PC-9 (cell line): ENCODE results near the gene ITGAE. TPM values are rescaled to one million over a fixed set of nuclear protein-coding genes. Genes with fewer than 3 reads are reported as not detected.

Source experiments
- BruUV-seq: library from RNA; stranded (reverse); fragments of 400-500 nt; replicated peaks from 2 replicates; lab custom pipeline; 2021; lab: Mats Ljungman, UMichigan
- CTCF ChIA-PET: fragments of 300-600 bp; sonication (Branson Sonifier 250); formaldehyde crosslinking; loops from one replicate; lab custom pipeline; 2022; ENCODE audit warnings: antibody characterized with exemption; lab: Charles Lee
- POLR2A ChIA-PET: fragments of 300-600 bp; sonication (Branson Sonifier 250); formaldehyde crosslinking; loops from one replicate; lab custom pipeline; 2022; ENCODE audit warnings: antibody characterized with exemption; ENCODE audit not compliant: unreplicated experiment; lab: Charles Lee
- DNase-seq, 2 experiments: peaks; one replicate each; pipeline versions ENCODE4 v3.0.0 to v3.0.0-alpha.2; 2015 to 2022; ENCODE audit warnings: mixed read lengths in 1 of 2
- H2AFZ ChIP-seq: fragments of 200-600 bp; sonication (generic); 2 replicates; pipeline ENCODE4 v1.8.1; 2017; ENCODE audit warnings: antibody characterized with exemption
- H3F3A ChIP-seq: fragments of 200-600 bp; sonication (generic); 2 replicates; pipeline ENCODE4 v1.8.1; 2017; ENCODE audit warnings: antibody characterized with exemption, mild to moderate bottlenecking, low read depth; ENCODE audit not compliant: insufficient read depth
- H3K27ac ChIP-seq: fragments of 200-600 bp; sonication (generic); 2 replicates; pipeline ENCODE4 v1.6.1; 2016; ENCODE audit warnings: mixed run types
- H3K27me3 ChIP-seq: fragments of 200-600 bp; sonication (generic); 2 replicates; pipeline ENCODE4 v1.6.1; 2016; ENCODE audit warnings: low read depth, mixed run types; ENCODE audit not compliant: insufficient read depth
- H3K36me3 ChIP-seq: fragments of 200-600 bp; sonication (generic); 2 replicates; pipeline ENCODE4 v1.6.1; 2016; ENCODE audit warnings: low read depth, mixed run types
- H3K4me1 ChIP-seq: fragments of 200-600 bp; sonication (generic); replicated peaks from 2 replicates; pipeline ENCODE4 v1.6.1; 2016; ENCODE audit warnings: mixed run types; ENCODE audit not compliant: insufficient read depth
- H3K4me2 ChIP-seq: fragments of 200-600 bp; sonication (generic); 2 replicates; pipeline ENCODE4 v1.6.1; 2017; ENCODE audit warnings: mixed run types
- H3K4me3 ChIP-seq: fragments of 200-600 bp; sonication (generic); 2 replicates; pipeline ENCODE4 v1.6.1; 2016; ENCODE audit warnings: mixed run types
- H3K79me2 ChIP-seq: fragments of 200-600 bp; sonication (generic); 2 replicates; pipeline ENCODE4 v1.6.1; 2017; ENCODE audit warnings: low read depth, mixed run types
- H3K9me2 ChIP-seq: fragments of 200-600 bp; sonication (generic); 2 replicates; pipeline ENCODE4 v1.8.1; 2017; ENCODE audit warnings: mild to moderate bottlenecking; ENCODE audit not compliant: insufficient read depth
- H3K9me3 ChIP-seq: fragments of 200-600 bp; sonication (generic); 2 replicates; pipeline ENCODE4 v1.8.1; 2016; ENCODE audit warnings: low read depth; ENCODE audit not compliant: insufficient read depth
- H4K20me1 ChIP-seq: fragments of 200-600 bp; sonication (generic); 2 replicates; pipeline ENCODE4 v1.8.1; 2017; ENCODE audit not compliant: insufficient read depth
- EZH2 ChIP-seq: fragments of 200-600 bp; sonication (generic); IDR thresholded peaks from 2 replicates; pipeline ENCODE4 v1.8.0; 2017; ENCODE audit warnings: antibody characterized with exemption, low read depth
- intact Hi-C: fragments of 100-400 bp; cut with micrococcal nuclease; formaldehyde crosslinking; loops from one replicate; pipeline ENCODE4 v1.10.0; 2022; ENCODE audit not compliant: unreplicated experiment
- total RNA-seq: library from RNA; stranded (reverse); gene quantifications from 2 replicates; pipeline ENCODE4 v1.2.3, GENCODE V29; 2021
- TF ChIP-seq, protein P1 (sequence below): fragments of 200-600 bp; sonication (generic); conservative IDR thresholded peaks from 2 replicates; pipeline ENCODE4 v1.6.1; 2017; ENCODE audit warnings: mixed run types, antibody characterized with exemption, mild to moderate bottlenecking, moderate library complexity

Gene ITGAE
- total RNA-seq, 1 experiment from 2014 or later: 52.8 TPM

DNA sequence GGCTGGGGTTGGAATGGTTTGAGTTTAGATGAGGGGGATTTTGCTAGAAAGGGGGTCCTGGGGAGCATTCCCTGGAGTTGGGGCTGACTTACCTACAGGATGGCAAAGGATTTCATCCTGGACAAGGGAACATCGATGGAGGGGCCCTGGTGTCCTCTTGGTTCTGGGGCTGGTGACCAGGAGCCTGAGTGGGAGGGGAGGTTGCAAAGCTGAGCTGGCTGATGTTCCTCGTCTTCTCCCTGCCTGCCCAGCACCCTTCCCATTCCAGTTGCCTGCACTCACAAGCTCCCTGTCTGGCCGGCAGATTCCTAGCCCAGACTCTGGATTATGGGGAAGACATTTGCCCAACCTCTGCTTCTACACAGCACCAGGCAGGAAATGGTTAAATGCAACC is 37.2 kb downstream of the ITGAE start:
- no peak overlapping the region for H3K27ac ChIP-seq
- no peak overlapping the region for H3K4me2 ChIP-seq
- TF ChIP-seq, protein P1, sequence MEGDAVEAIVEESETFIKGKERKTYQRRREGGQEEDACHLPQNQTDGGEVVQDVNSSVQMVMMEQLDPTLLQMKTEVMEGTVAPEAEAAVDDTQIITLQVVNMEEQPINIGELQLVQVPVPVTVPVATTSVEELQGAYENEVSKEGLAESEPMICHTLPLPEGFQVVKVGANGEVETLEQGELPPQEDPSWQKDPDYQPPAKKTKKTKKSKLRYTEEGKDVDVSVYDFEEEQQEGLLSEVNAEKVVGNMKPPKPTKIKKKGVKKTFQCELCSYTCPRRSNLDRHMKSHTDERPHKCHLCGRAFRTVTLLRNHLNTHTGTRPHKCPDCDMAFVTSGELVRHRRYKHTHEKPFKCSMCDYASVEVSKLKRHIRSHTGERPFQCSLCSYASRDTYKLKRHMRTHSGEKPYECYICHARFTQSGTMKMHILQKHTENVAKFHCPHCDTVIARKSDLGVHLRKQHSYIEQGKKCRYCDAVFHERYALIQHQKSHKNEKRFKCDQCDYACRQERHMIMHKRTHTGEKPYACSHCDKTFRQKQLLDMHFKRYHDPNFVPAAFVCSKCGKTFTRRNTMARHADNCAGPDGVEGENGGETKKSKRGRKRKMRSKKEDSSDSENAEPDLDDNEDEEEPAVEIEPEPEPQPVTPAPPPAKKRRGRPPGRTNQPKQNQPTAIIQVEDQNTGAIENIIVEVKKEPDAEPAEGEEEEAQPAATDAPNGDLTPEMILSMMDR: no peak
- TF ChIP-seq EZH2: no peak
- no peak overlapping the region for H3K4me3 ChIP-seq
- no peaks in the 10 kb centered on the region for H3K27me3 ChIP-seq
- H4K20me1 ChIP-seq: no peaks in the 10 kb centered on the region
- H2AFZ ChIP-seq: no peak overlapping the region
- ChIA-PET CTCF (no interaction called here), POLR2A (no interaction called here)
- H3K9me2 ChIP-seq: no peaks in the 10 kb centered on the region
- no peaks in the 10 kb centered on the region for H3K4me1 ChIP-seq
- H3F3A ChIP-seq: no peaks in the 10 kb centered on the region
- intact Hi-C loops: no loop called here
- no peaks in the 10 kb centered on the region; the same call in 1 of the 2 replicates for H3K9me3 ChIP-seq
- no peaks in the 10 kb centered on the region for H3K36me3 ChIP-seq
- H3K79me2 ChIP-seq: no peaks in the 10 kb centered on the region
- BruUV-seq: no TSS peak
- no peak for DNase-seq

DNA sequence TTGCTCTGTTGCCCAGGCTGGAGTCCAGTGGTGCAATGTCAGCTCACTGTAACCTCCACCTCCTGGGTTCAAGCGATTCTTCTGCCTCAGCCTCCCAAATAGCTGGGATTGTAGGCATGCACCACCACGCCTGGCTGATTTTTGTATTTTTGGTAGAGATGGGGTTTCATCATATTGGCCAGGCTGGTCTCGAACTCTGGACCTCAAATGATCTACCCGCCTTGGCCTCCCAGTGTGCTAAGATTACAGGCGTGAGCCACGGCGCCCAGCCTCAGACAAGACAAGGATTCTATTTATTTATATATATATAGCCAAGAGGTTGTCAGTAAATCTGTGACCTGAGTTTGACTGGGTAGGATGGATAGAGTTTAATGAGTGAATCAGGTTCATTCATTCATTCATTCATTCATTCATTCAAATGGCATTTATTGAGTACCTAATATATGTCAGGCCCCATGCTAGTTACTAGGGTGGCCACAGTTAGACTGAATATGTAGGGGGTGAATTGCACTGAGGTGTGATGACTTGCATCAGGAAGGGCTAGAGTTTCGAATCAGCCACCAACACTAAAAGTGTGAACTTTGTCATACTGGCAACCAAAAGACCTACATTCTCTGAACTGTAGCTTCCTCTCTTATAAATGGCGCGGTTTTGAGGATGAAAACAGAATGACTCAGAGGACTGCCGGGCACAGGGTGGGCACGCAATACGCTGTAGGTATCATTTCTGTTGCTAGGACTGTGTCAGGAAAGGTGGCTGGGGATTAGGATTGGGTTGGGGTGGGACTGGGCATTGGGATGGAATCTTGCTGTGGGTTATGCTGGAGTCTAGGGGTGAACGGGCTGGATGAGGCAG is 37.8 kb downstream of the ITGAE start:
- POLR2A ChIA-PET: no interaction called here

DNA sequence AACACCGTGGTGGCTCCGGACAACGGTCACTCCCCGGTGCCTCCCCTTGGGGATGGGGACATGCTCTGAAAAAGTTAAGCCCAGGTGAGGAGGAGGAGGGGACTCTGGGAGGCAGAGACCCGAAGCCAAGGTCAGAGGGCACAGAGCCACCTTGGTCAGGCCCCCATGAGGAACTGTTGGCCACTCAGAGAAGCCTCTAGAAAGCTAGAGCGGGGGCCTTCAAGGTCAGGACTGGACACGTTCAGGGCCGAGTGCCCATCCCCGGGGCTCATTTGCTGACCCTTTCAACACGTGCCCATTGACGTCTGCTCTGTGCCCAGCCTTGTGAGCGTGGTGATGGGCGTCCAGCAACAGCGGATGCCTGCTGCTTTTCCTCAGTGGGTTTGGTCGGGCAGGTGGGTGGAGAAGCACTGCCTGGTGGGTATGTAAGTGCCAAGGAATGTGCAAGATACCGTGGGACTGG is 39.0 kb downstream of the ITGAE start:
- no peak for TF ChIP-seq EZH2
- TF ChIP-seq, protein P1: no peak
- DNase-seq: no peak
- POLR2A ChIA-PET: no interaction called here
- Histone ChIP-seq H4K20me1 (no peaks in the 10 kb centered on the region), H3K4me2 (no peak overlapping the region), H3K36me3 (no peaks in the 10 kb centered on the region), H3K27ac (no peak overlapping the region), H3K79me2 (no peaks in the 10 kb centered on the region), H3K4me3 (no peak overlapping the region), H3F3A (no peaks in the 10 kb centered on the region), H3K27me3 (no peaks in the 10 kb centered on the region), H3K9me2 (no peaks in the 10 kb centered on the region), H3K4me1 (no peaks in the 10 kb centered on the region), H2AFZ (no peak overlapping the region), H3K9me3 (no peaks in the 10 kb centered on the region; the same call in 1 of the 2 replicates)
- intact Hi-C loops: no loop called here
- CTCF ChIA-PET: interaction anchor here (0.7 kb wide), 1 partner anchor 668 kb away, joined by 3 read pairs; no protein-coding TSS in a partner anchor
- no TSS peak for BruUV-seq

More for the DNA sequence above, 37.8 kb downstream of the ITGAE start:
- BruUV-seq: no TSS peak
- no peak overlapping the region for H3K4me3 ChIP-seq
- no peaks in the 10 kb centered on the region; the same call in 1 of the 2 replicates for H3K9me3 ChIP-seq
- intact Hi-C loops: no loop called here
- H3K27me3 ChIP-seq: no peaks in the 10 kb centered on the region
- no peak for DNase-seq
- no peaks in the 10 kb centered on the region for H3F3A ChIP-seq
- H3K4me1 ChIP-seq: no peaks in the 10 kb centered on the region
- H3K79me2 ChIP-seq: no peaks in the 10 kb centered on the region
- H3K27ac ChIP-seq: no peak overlapping the region
- no peaks in the 10 kb centered on the region for H3K9me2 ChIP-seq
- CTCF ChIA-PET: no interaction called here
- TF ChIP-seq, protein P1: no peak
- no peak for TF ChIP-seq EZH2
- no peak overlapping the region for H3K4me2 ChIP-seq
- no peak overlapping the region for H2AFZ ChIP-seq
- H4K20me1 ChIP-seq: no peaks in the 10 kb centered on the region
- H3K36me3 ChIP-seq: no peaks in the 10 kb centered on the region
